ENCODE data around the gene PTPRD. TPM values are rescaled to one million over a fixed set of nuclear protein-coding genes. Genes with fewer than 3 reads are reported as not detected.

The PTPRD gene
- total RNA-seq, 1 experiment from 2014 or later: 0.02 TPM

DNA sequence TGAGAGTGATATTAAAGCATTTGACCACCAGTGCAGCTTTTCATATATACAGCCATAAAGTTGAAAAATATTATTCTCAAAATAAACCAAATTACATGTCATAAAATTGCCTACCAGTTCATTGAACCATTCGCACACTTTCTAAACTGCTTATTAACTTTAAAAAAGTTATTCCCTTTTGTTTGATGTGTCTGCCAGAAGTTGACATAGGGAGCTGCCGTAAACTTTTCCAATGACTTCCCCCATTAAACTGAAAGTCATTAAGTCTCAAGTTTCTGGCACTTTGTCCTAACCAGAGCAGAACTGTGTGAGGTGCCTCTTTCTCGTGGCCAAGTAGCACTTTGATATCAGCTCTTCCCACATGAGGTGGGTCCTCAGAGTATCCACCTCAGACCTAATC is 2231.2 kb downstream of the PTPRD start:
- no peaks in the 10 kb centered on the region for H4K20me1 ChIP-seq (ENCODE audit: insufficient read depth)
- no peaks in the 10 kb centered on the region for H3K79me2 ChIP-seq (ENCODE audit: insufficient read depth, low read length)
- CTCF ChIA-PET: no interaction called here
- H3K36me3 ChIP-seq (ENCODE audit: control insufficient read depth in 1 of 2, insufficient read depth in 2 of 2, low read length in 2 of 2): no peaks in the 10 kb centered on the region
- POLR2A ChIA-PET: no interaction called here
- ATAC-seq: no peak
- H3K27ac ChIP-seq (ENCODE audit: low read depth, low read length): no peak overlapping the region
- no peaks in the 10 kb centered on the region for H3K27me3 ChIP-seq (ENCODE audit: insufficient read depth, low read length)
- H3K4me2 ChIP-seq (ENCODE audit: low read length): no peak overlapping the region
- peaks cover 14 to 16% of the 10 kb centered on the region in 2 experiments; a peak in 2 of 4 replicates for H3K9me3 ChIP-seq (ENCODE audit: control insufficient read depth in 1 of 2, insufficient read depth in 1 of 2, low read depth in 1 of 2, low read length in 2 of 2)
- TF ChIP-seq ZNF274 (IDR thresholded peaks at IDR 0.05; ENCODE audit: low read depth, low read length): no peak
- TF ChIP-seq FOSL1 (IDR thresholded peaks at IDR 0.05; ENCODE audit: low read depth): no peak
- TF ChIP-seq POLR2AphosphoS5 (IDR thresholded peaks at IDR 0.05; ENCODE audit: low read depth, low read length): no peak
- TF ChIP-seq POLR2A (IDR thresholded peaks at IDR 0.05; ENCODE audit: borderline replicate concordance, extremely low read depth, insufficient read depth, insufficient read length): no peak
- TF ChIP-seq, protein P1, sequence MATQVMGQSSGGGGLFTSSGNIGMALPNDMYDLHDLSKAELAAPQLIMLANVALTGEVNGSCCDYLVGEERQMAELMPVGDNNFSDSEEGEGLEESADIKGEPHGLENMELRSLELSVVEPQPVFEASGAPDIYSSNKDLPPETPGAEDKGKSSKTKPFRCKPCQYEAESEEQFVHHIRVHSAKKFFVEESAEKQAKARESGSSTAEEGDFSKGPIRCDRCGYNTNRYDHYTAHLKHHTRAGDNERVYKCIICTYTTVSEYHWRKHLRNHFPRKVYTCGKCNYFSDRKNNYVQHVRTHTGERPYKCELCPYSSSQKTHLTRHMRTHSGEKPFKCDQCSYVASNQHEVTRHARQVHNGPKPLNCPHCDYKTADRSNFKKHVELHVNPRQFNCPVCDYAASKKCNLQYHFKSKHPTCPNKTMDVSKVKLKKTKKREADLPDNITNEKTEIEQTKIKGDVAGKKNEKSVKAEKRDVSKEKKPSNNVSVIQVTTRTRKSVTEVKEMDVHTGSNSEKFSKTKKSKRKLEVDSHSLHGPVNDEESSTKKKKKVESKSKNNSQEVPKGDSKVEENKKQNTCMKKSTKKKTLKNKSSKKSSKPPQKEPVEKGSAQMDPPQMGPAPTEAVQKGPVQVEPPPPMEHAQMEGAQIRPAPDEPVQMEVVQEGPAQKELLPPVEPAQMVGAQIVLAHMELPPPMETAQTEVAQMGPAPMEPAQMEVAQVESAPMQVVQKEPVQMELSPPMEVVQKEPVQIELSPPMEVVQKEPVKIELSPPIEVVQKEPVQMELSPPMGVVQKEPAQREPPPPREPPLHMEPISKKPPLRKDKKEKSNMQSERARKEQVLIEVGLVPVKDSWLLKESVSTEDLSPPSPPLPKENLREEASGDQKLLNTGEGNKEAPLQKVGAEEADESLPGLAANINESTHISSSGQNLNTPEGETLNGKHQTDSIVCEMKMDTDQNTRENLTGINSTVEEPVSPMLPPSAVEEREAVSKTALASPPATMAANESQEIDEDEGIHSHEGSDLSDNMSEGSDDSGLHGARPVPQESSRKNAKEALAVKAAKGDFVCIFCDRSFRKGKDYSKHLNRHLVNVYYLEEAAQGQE (IDR thresholded peaks at IDR 0.05; ENCODE audit: low read depth): no peak
- TF ChIP-seq EGR1 (IDR thresholded peaks at IDR 0.05; ENCODE audit: low read depth): no peak
- no peak for TF ChIP-seq MAX (IDR thresholded peaks at IDR 0.05)
- TF ChIP-seq EZH2 (IDR thresholded peaks at IDR 0.05): no peak
- TF ChIP-seq CEBPB (IDR thresholded peaks at IDR 0.05; ENCODE audit: low read depth): no peak
- TF ChIP-seq YY1 (IDR thresholded peaks at IDR 0.05; ENCODE audit: extremely low read depth, insufficient replicate concordance, low read depth, low read length): no peak
- no peak for TF ChIP-seq CTCF (IDR thresholded peaks at IDR 0.05 in 2 of 3, conservative IDR thresholded peaks at IDR 0.05 in 1 of 3; ENCODE audit: borderline replicate concordance in 1 of 3, insufficient read depth in 1 of 3, low read depth in 2 of 3, low read length in 2 of 3)
- no peak for TF ChIP-seq SRF (IDR thresholded peaks at IDR 0.05; ENCODE audit: low read depth)
- TF ChIP-seq TCF7L2 (IDR thresholded peaks at IDR 0.05; ENCODE audit: borderline replicate concordance, extremely low read depth, insufficient read depth, insufficient read length): no peak
- TF ChIP-seq CBX3 (IDR thresholded peaks at IDR 0.05; ENCODE audit: low read depth): no peak
- no peak for TF ChIP-seq RAD21 (IDR thresholded peaks at IDR 0.05; ENCODE audit: low read depth)
- no peak for TF ChIP-seq JUND (IDR thresholded peaks at IDR 0.05)
- no peak for TF ChIP-seq ZBTB33 (IDR thresholded peaks at IDR 0.05; ENCODE audit: extremely low read depth, insufficient replicate concordance, low read length)
- TF ChIP-seq, protein P2, sequence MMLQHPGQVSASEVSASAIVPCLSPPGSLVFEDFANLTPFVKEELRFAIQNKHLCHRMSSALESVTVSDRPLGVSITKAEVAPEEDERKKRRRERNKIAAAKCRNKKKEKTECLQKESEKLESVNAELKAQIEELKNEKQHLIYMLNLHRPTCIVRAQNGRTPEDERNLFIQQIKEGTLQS (IDR thresholded peaks at IDR 0.05): no peak
- H3K4me1 ChIP-seq (ENCODE audit: control insufficient read depth in 1 of 2, insufficient read depth in 2 of 2, low read length in 2 of 2): no peaks in the 10 kb centered on the region
- no peak overlapping the region for H3K9ac ChIP-seq (ENCODE audit: low read length)
- intact Hi-C loops (cut with micrococcal nuclease): no loop called here
- H3K4me3 ChIP-seq (replicated peaks in 1 of 2; ENCODE audit: low read depth in 1 of 2, low read length in 2 of 2): no peak overlapping the region
- RAD21 ChIA-PET (ENCODE audit: low non-redundant PET in 1 of 2, low total read pairs in 2 of 2, uncharacterized antibody in 2 of 2, unreplicated experiment in 2 of 2): no interaction called here
- BruUV-seq (replicated peaks): no TSS peak
- no peak overlapping the region for H2AFZ ChIP-seq (ENCODE audit: low read depth, low read length, poor library complexity, severe bottlenecking)
- no peak for DNase-seq (ENCODE audit: low read depth, low spot score)
- no peaks in the 10 kb centered on the region for H3K9me2 ChIP-seq (ENCODE audit: insufficient read depth)
